SU-DHL-6 (cell line): ENCODE results near the gene TCF4.

Experiments used
- CTCF ChIP-seq: fragments of 200-600 bp; sonication (generic); IDR thresholded peaks from one replicate; pipeline ENCODE4 v1.5.1; 2017; ENCODE audit warnings: antibody characterized with exemption, mild to moderate bottlenecking, low read length, moderate library complexity; ENCODE audit not compliant: insufficient read depth, poor library complexity, severe bottlenecking
- EZH2phosphoT487 ChIP-seq: fragments of 200-600 bp; sonication (generic), shearing (Covaris generic); conservative IDR thresholded peaks from 2 replicates; pipeline ENCODE4 v1.6.1; 2018; ENCODE audit warnings: mild to moderate bottlenecking, antibody characterized with exemption, low read length, moderate library complexity, mixed read lengths

GRCh38 chr18:55443776-55444175 lies 144.2 kb downstream of the TCF4 start:
- TF ChIP-seq CTCF: no peak
- no peak for TF ChIP-seq EZH2phosphoT487
